K562 (cell line): ENCODE results near the gene RIOK3.

Source experiments
- MYNN ChIP-seq, 2 experiments: sonication (generic); formaldehyde crosslinking in 1 of 2; IDR thresholded peaks; 2 replicates each; pipeline versions ENCODE4 v1.5.0 to v1.6.1; 2016 to 2020; ENCODE audit warnings: antibody characterized with exemption in 1 of 2, missing genetic modification reagents in 1 of 2
- NEUROD1 ChIP-seq: fragments of 150-350 bp; IDR thresholded peaks from 2 replicates; pipeline ENCODE4 v1.6.1; 2014; ENCODE audit warnings: borderline replicate concordance, low read length, low read depth; ENCODE audit not compliant: partially characterized antibody
- NR2F6 ChIP-seq: fragments of 450-650 bp; formaldehyde crosslinking; IDR thresholded peaks from 2 replicates; pipeline ENCODE4 v1.4.0; 2020; ENCODE audit warnings: mild to moderate bottlenecking
- POLR2G ChIP-seq: fragments of 200-400 bp; formaldehyde crosslinking; IDR thresholded peaks from 2 replicates; pipeline ENCODE4 v1.6.1; 2017; ENCODE audit warnings: low read depth, mild to moderate bottlenecking, antibody characterized with exemption, low read length, moderate library complexity
- POLR2H ChIP-seq: IDR thresholded peaks from 2 replicates; pipeline ENCODE4 v1.6.1; 2016; ENCODE audit warnings: missing genetic modification characterization, low read depth, mild to moderate bottlenecking, control low read depth, missing compliant biosample characterization, moderate library complexity
- ZNF146 ChIP-seq: IDR thresholded peaks from one replicate; pipeline ENCODE4 v1.6.1; 2018; ENCODE audit warnings: missing compliant biosample characterization; ENCODE audit not compliant: unreplicated experiment
- ZNF253 ChIP-seq: fragments of 250-450 bp; sonication (Bioruptor Pico); conservative IDR thresholded peaks from 2 replicates; pipeline ENCODE4 v1.6.1; 2021; ENCODE audit warnings: mild to moderate bottlenecking
- ZNF41 ChIP-seq: fragments of 250-450 bp; sonication (Bioruptor Pico); conservative IDR thresholded peaks from 2 replicates; pipeline ENCODE4 v1.4.0; 2020; ENCODE audit warnings: mild to moderate bottlenecking
- TF ChIP-seq, protein P1 (sequence below), 3 experiments: IDR thresholded peaks in 2 of 3; conservative IDR thresholded peaks in 1 of 3; 2 replicates each; pipeline ENCODE4 v1.5.1; 2011 to 2012; ENCODE audit warnings: low read length in 3 of 3, mild to moderate bottlenecking in 3 of 3, control low read depth in 2 of 3, improper control_type of control experiment in 1 of 3, inconsistent platforms in 1 of 3, low read depth in 1 of 3, mixed read lengths in 1 of 3, moderate library complexity in 1 of 3; ENCODE audit not compliant: insufficient read depth in 2 of 3
- TF ChIP-seq, protein P2 (sequence below), 2 experiments: fragments of 450-650 bp; formaldehyde crosslinking in 1 of 2; IDR thresholded peaks; 2 replicates each; pipeline versions ENCODE4 v1.4.0 to v1.6.1; 2014 to 2020; ENCODE audit warnings: mild to moderate bottlenecking in 2 of 2, borderline replicate concordance in 1 of 2, low read depth in 1 of 2
- TF ChIP-seq, protein P3 (sequence below): sonication (generic); formaldehyde crosslinking; IDR thresholded peaks from 2 replicates; pipeline ENCODE4 v1.8.0; 2022; ENCODE audit warnings: mild to moderate bottlenecking, missing genetic modification reagents, borderline replicate concordance
- TF ChIP-seq, protein P4 (sequence below), 3 experiments: fragments of 200-800 bp in 1 of 3; sonication (Bioruptor generic) in 1 of 3; sonication (generic) in 1 of 3; formaldehyde crosslinking in 1 of 3; IDR thresholded peaks; 2 replicates each; pipeline versions ENCODE4 v1.6.1 to v1.8.0; 2016 to 2022; ENCODE audit warnings: mild to moderate bottlenecking in 2 of 3, missing compliant biosample characterization in 2 of 3, missing genetic modification characterization in 2 of 3, missing genetic modification reagents in 1 of 3
- TF ChIP-seq, protein P5 (sequence below), 2 experiments: fragments of 450-650 bp; IDR thresholded peaks; 2 replicates each; pipeline ENCODE4 v1.6.1; 2016

DNA sequence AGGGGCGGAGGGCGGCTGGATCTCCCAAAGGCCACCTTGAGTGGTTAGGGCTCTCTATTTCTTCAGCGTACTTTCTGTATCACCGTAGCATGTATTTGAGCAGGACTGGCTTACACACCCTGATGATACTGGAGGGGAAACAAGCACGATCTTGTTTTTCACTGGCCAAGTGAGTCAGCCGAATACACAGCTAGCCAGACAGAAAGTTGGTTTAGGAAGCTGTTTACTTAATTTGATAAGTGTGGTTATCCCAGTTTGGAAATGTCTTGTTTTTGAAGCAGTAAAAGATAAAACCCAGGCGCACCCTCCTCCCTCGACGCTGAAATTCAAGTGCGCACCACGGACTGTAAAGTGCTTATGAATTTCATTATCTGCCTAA lies 582 bp downstream of the RIOK3 start:
- TF ChIP-seq NEUROD1 (no peak), POLR2H (no peak), MYNN (IDR thresholded peaks at IDR 0.05) (no peak), MYNN (CRISPR knock-in tag; IDR thresholded peaks at IDR 0.05) (no peak), ZNF146 (CRISPR knock-in tag) (no peak), ZNF41 (no peak), NR2F6 (no peak), POLR2G (no peak), ZNF253 (CRISPR knock-in tag) (no peak)
- TF ChIP-seq, protein P1, sequence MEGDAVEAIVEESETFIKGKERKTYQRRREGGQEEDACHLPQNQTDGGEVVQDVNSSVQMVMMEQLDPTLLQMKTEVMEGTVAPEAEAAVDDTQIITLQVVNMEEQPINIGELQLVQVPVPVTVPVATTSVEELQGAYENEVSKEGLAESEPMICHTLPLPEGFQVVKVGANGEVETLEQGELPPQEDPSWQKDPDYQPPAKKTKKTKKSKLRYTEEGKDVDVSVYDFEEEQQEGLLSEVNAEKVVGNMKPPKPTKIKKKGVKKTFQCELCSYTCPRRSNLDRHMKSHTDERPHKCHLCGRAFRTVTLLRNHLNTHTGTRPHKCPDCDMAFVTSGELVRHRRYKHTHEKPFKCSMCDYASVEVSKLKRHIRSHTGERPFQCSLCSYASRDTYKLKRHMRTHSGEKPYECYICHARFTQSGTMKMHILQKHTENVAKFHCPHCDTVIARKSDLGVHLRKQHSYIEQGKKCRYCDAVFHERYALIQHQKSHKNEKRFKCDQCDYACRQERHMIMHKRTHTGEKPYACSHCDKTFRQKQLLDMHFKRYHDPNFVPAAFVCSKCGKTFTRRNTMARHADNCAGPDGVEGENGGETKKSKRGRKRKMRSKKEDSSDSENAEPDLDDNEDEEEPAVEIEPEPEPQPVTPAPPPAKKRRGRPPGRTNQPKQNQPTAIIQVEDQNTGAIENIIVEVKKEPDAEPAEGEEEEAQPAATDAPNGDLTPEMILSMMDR (IDR thresholded peaks at IDR 0.05 in 2 of 3, conservative IDR thresholded peaks at IDR 0.05 in 1 of 3; ENCODE audit: insufficient read depth in 2 of 3, low read depth in 1 of 3, low read length in 3 of 3) = no peak
- TF ChIP-seq, protein P2, sequence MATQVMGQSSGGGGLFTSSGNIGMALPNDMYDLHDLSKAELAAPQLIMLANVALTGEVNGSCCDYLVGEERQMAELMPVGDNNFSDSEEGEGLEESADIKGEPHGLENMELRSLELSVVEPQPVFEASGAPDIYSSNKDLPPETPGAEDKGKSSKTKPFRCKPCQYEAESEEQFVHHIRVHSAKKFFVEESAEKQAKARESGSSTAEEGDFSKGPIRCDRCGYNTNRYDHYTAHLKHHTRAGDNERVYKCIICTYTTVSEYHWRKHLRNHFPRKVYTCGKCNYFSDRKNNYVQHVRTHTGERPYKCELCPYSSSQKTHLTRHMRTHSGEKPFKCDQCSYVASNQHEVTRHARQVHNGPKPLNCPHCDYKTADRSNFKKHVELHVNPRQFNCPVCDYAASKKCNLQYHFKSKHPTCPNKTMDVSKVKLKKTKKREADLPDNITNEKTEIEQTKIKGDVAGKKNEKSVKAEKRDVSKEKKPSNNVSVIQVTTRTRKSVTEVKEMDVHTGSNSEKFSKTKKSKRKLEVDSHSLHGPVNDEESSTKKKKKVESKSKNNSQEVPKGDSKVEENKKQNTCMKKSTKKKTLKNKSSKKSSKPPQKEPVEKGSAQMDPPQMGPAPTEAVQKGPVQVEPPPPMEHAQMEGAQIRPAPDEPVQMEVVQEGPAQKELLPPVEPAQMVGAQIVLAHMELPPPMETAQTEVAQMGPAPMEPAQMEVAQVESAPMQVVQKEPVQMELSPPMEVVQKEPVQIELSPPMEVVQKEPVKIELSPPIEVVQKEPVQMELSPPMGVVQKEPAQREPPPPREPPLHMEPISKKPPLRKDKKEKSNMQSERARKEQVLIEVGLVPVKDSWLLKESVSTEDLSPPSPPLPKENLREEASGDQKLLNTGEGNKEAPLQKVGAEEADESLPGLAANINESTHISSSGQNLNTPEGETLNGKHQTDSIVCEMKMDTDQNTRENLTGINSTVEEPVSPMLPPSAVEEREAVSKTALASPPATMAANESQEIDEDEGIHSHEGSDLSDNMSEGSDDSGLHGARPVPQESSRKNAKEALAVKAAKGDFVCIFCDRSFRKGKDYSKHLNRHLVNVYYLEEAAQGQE (IDR thresholded peaks at IDR 0.05; ENCODE audit: borderline replicate concordance) = no peak
- TF ChIP-seq, protein P2 (CRISPR knock-in tag; IDR thresholded peaks at IDR 0.05; ENCODE audit: low read depth) = no peak
- TF ChIP-seq, protein P3, sequence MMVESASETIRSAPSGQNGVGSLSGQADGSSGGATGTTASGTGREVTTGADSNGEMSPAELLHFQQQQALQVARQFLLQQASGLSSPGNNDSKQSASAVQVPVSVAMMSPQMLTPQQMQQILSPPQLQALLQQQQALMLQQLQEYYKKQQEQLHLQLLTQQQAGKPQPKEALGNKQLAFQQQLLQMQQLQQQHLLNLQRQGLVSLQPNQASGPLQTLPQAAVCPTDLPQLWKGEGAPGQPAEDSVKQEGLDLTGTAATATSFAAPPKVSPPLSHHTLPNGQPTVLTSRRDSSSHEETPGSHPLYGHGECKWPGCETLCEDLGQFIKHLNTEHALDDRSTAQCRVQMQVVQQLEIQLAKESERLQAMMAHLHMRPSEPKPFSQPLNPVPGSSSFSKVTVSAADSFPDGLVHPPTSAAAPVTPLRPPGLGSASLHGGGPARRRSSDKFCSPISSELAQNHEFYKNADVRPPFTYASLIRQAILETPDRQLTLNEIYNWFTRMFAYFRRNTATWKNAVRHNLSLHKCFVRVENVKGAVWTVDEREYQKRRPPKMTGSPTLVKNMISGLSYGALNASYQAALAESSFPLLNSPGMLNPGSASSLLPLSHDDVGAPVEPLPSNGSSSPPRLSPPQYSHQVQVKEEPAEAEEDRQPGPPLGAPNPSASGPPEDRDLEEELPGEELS (CRISPR knock-in tag) = no peak
- TF ChIP-seq, protein P4, sequence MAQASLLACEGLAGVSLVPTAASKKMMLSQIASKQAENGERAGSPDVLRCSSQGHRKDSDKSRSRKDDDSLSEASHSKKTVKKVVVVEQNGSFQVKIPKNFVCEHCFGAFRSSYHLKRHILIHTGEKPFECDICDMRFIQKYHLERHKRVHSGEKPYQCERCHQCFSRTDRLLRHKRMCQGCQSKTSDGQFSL (CRISPR knock-in tag; IDR thresholded peaks at IDR 0.05) = no peak
- TF ChIP-seq, protein P4 (tag; IDR thresholded peaks at IDR 0.05) = no peak
- TF ChIP-seq, protein P5, sequence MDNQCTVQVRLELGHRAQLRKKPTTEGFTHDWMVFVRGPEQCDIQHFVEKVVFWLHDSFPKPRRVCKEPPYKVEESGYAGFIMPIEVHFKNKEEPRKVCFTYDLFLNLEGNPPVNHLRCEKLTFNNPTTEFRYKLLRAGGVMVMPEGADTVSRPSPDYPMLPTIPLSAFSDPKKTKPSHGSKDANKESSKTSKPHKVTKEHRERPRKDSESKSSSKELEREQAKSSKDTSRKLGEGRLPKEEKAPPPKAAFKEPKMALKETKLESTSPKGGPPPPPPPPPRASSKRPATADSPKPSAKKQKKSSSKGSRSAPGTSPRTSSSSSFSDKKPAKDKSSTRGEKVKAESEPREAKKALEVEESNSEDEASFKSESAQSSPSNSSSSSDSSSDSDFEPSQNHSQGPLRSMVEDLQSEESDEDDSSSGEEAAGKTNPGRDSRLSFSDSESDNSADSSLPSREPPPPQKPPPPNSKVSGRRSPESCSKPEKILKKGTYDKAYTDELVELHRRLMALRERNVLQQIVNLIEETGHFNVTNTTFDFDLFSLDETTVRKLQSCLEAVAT (IDR thresholded peaks at IDR 0.05) = no peak
